Trophoblast cell (in vitro differentiated cells and primary cell): ENCODE measurements around the gene LRRC7.

Experiments used
- DNase-seq, 2 donors: peaks; one replicate each; pipeline ENCODE4 v3.0.0-alpha.2; 2016
- H2AFZ ChIP-seq: 2 replicates; pipeline ENCODE4 v1.6.1; 2013; ENCODE audit warnings: low read length, moderate library complexity, mild to moderate bottlenecking; ENCODE audit not compliant: insufficient read depth, poor library complexity
- H2AK5ac ChIP-seq: 2 replicates; pipeline ENCODE4 v1.6.1; 2013; ENCODE audit warnings: mild to moderate bottlenecking, low read length
- H2BK120ac ChIP-seq: 2 replicates; pipeline ENCODE4 v1.6.1; 2013; ENCODE audit warnings: low read length, mild to moderate bottlenecking, moderate library complexity; ENCODE audit not compliant: insufficient read depth, poor library complexity
- H2BK12ac ChIP-seq: 2 replicates; pipeline ENCODE4 v1.6.1; 2013; ENCODE audit warnings: mild to moderate bottlenecking, low read length, moderate library complexity
- H2BK5ac ChIP-seq: 2 replicates; pipeline ENCODE4 v1.6.1; 2013; ENCODE audit warnings: low read length, low read depth, moderate library complexity, mild to moderate bottlenecking; ENCODE audit not compliant: poor library complexity
- H3K14ac ChIP-seq: 2 replicates; pipeline ENCODE4 v1.6.1; 2013; ENCODE audit warnings: mild to moderate bottlenecking, low read length
- H3K18ac ChIP-seq: 2 replicates; pipeline ENCODE4 v1.6.1; 2013; ENCODE audit warnings: mild to moderate bottlenecking, low read length
- H3K23ac ChIP-seq: 2 replicates; pipeline ENCODE4 v1.6.1; 2013; ENCODE audit warnings: low read length
- H3K27ac ChIP-seq: 2 replicates; pipeline ENCODE4 v1.5.1; 2013; ENCODE audit warnings: low read depth, mild to moderate bottlenecking, inconsistent platforms, low read length, moderate library complexity
- H3K27me3 ChIP-seq: 2 replicates; pipeline ENCODE4 v1.6.1; 2013; ENCODE audit warnings: inconsistent platforms, mild to moderate bottlenecking, low read length, moderate library complexity; ENCODE audit not compliant: insufficient read depth
- H3K36me3 ChIP-seq, 2 experiments: 1 replicate in 1 of 2; 2 replicates in 1 of 2; pipeline ENCODE4 v1.6.1; 2013; ENCODE audit warnings: low read length in 2 of 2, mild to moderate bottlenecking in 2 of 2, moderate library complexity in 1 of 2; ENCODE audit not compliant: insufficient read depth in 2 of 2, control insufficient read depth in 1 of 2
- H3K4ac ChIP-seq: 2 replicates; pipeline ENCODE4 v1.6.1; 2013; ENCODE audit warnings: low read depth, mild to moderate bottlenecking, low read length, moderate library complexity
- H3K4me1 ChIP-seq, 2 experiments: 1 replicate in 1 of 2; 2 replicates in 1 of 2; pipeline ENCODE4 v1.6.1; 2013; ENCODE audit warnings: low read length in 2 of 2, mild to moderate bottlenecking in 2 of 2, moderate library complexity in 1 of 2; ENCODE audit not compliant: insufficient read depth in 2 of 2, control insufficient read depth in 1 of 2
- H3K4me2 ChIP-seq: 2 replicates; pipeline ENCODE4 v1.6.1; 2013; ENCODE audit warnings: inconsistent platforms, mild to moderate bottlenecking, low read length, moderate library complexity
- H3K4me3 ChIP-seq: 2 replicates; pipeline ENCODE4 v1.5.1; 2013; ENCODE audit warnings: mild to moderate bottlenecking, low read depth, low read length, inconsistent platforms
- H3K79me1 ChIP-seq: one replicate; pipeline ENCODE4 v1.6.1; 2013; ENCODE audit warnings: low read length
- H3K79me2 ChIP-seq: 2 replicates; pipeline ENCODE4 v1.6.1; 2013; ENCODE audit warnings: low read length, mild to moderate bottlenecking; ENCODE audit not compliant: control insufficient read depth, insufficient read depth, poor library complexity
- H3K9ac ChIP-seq: 2 replicates; pipeline ENCODE4 v1.6.1; 2013; ENCODE audit warnings: mild to moderate bottlenecking, low read length
- H3K9me3 ChIP-seq: 2 replicates; pipeline ENCODE4 v1.6.1; 2013; ENCODE audit warnings: low read depth, mild to moderate bottlenecking, control low read depth, inconsistent platforms, low read length; ENCODE audit not compliant: insufficient read depth
- H4K12ac ChIP-seq: 2 replicates; pipeline ENCODE4 v1.6.1; 2013; ENCODE audit warnings: low read depth, mild to moderate bottlenecking, low read length, moderate library complexity
- H4K8ac ChIP-seq: 2 replicates; pipeline ENCODE4 v1.6.1; 2013; ENCODE audit warnings: low read depth, mild to moderate bottlenecking, low read length, moderate library complexity
- H4K91ac ChIP-seq: one replicate; pipeline ENCODE4 v1.6.1; 2013; ENCODE audit warnings: low read depth, mild to moderate bottlenecking, low read length, moderate library complexity
- WGBS: extraction: QIAGEN DNeasy Blood & Tissue Kit; methylation state at CpG from one replicate; pipeline ENCODE4 v1.1.7; 2013; ENCODE audit warnings: missing lambda C conversion rate; ENCODE audit not compliant: insufficient read length, insufficient coverage; ENCODE audit errors: extremely low coverage; 5-methylcytosine and 5-hydroxymethylcytosine counted together

The LRRC7 gene

DNA sequence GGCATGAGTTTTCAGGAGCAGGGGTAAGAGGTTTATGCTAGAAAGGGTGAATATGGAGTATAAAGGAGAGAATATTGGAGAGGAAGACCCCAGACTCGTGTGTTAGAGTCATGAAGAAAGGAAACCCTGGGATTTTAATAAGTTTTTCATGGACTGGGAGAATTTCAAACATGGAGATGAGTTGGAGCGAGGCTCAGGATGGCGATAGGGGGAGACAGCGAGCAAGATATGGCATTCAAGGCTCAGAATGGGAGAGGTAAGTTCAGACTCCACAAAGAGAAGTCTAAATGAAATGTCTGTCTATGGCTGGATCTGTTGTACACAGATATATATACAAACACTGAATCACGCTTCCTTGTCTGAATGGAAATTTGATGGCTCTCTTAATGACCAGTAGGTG, 545.1 kb downstream of the LRRC7 start:
- no peak overlapping the region for H2AFZ ChIP-seq
- H3K9me3 ChIP-seq = no peaks in the 10 kb centered on the region
- no peak overlapping the region for H3K18ac ChIP-seq
- H3K4ac ChIP-seq = no peak overlapping the region
- H3K36me3 ChIP-seq = no peaks in the 10 kb centered on the region
- H3K27me3 ChIP-seq = no peaks in the 10 kb centered on the region
- no peak overlapping the region for H2BK5ac ChIP-seq
- no peak overlapping the region for H2AK5ac ChIP-seq
- H3K14ac ChIP-seq = no peak overlapping the region
- no peak overlapping the region for H4K8ac ChIP-seq
- no peak overlapping the region for H3K27ac ChIP-seq
- no peak overlapping the region for H3K4me3 ChIP-seq
- H4K12ac ChIP-seq = no peak overlapping the region
- H4K91ac ChIP-seq = no peak overlapping the region
- no peak overlapping the region for H3K23ac ChIP-seq
- H3K9ac ChIP-seq = no peak overlapping the region
- no peaks in the 10 kb centered on the region for H3K4me1 ChIP-seq
- no CpG with 5 or more reads among the region's 5 CpGs for WGBS
- no peak for DNase-seq
- H3K4me2 ChIP-seq = no peak overlapping the region
- H2BK120ac ChIP-seq = no peak overlapping the region
- H3K79me1 ChIP-seq = no peaks in the 10 kb centered on the region
- H3K79me2 ChIP-seq = no peaks in the 10 kb centered on the region
- H2BK12ac ChIP-seq = no peak overlapping the region

DNA sequence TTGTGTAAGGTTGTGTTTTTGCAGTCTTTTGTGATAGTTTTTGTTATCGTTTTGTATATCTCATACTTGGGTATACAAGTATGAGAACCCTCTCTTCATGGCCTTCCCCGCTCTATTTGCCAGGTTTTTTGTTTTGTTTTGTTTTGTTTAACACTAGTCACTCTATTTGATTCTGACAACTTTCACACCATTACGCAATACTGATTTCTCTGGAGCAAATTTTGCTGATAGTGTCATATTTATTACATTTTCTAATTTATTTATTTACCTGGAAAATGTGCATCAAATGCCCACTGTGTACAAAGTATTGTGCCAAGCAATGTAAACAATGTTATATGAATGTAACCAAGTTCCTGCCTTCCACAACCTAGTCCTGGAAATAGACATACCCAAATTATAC, 547.6 kb downstream of the LRRC7 start:
- H4K8ac ChIP-seq = no peak overlapping the region

DNA sequence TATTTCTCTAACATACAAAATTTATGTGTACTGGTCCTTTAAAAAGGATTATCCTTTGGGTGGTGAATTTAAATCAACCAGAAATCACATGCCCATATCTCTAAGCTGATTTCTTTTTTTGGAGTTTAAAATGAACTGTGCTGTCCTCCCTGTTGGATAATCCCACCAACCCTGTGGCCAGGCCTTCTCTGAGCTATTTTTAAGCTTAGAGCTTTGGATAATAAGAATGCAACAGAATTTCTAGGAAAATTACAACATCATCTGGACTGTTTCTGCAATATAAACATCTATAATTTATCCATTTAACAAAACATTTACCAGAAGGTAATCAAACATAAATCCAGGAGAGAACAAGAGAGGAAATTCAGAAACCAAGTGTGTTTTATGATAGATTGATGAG, 549.3 kb downstream of the LRRC7 start:
- H3K79me1 ChIP-seq = no peaks in the 10 kb centered on the region
- no peaks in the 10 kb centered on the region for H3K9me3 ChIP-seq
- H3K4me1 ChIP-seq = no peaks in the 10 kb centered on the region
- H3K18ac ChIP-seq = no peak overlapping the region
- no peak overlapping the region for H2BK12ac ChIP-seq
- no peak overlapping the region for H3K23ac ChIP-seq
- no peak overlapping the region for H3K14ac ChIP-seq
- no peaks in the 10 kb centered on the region for H3K36me3 ChIP-seq
- no peak for DNase-seq
- H2BK5ac ChIP-seq = no peak overlapping the region
- H2BK120ac ChIP-seq = no peak overlapping the region
- H3K27me3 ChIP-seq = no peaks in the 10 kb centered on the region
- no peak overlapping the region for H2AK5ac ChIP-seq
- H3K27ac ChIP-seq = no peak overlapping the region
- no peak overlapping the region for H3K9ac ChIP-seq
- H3K4me2 ChIP-seq = no peak overlapping the region
- no peak overlapping the region for H2AFZ ChIP-seq
- no peaks in the 10 kb centered on the region for H3K79me2 ChIP-seq
- H3K4ac ChIP-seq = no peak overlapping the region
- no peak overlapping the region for H4K8ac ChIP-seq
- no peak overlapping the region for H4K12ac ChIP-seq
- H3K4me3 ChIP-seq = no peak overlapping the region
- H4K91ac ChIP-seq = no peak overlapping the region

More for the DNA sequence above, 547.6 kb downstream of the LRRC7 start:
- no peak overlapping the region for H4K12ac ChIP-seq
- no peak overlapping the region for H3K4me2 ChIP-seq
- no peak overlapping the region for H3K23ac ChIP-seq
- DNase-seq = no peak
- H4K91ac ChIP-seq = no peak overlapping the region
- no peak overlapping the region for H3K27ac ChIP-seq
- no peak overlapping the region for H3K4me3 ChIP-seq
- no peak overlapping the region for H2BK120ac ChIP-seq
- no peaks in the 10 kb centered on the region for H3K36me3 ChIP-seq
- H3K79me1 ChIP-seq = no peaks in the 10 kb centered on the region
- no peak overlapping the region for H3K4ac ChIP-seq
- no peak overlapping the region for H2AFZ ChIP-seq
- no peak overlapping the region for H3K14ac ChIP-seq
- no peak overlapping the region for H3K9ac ChIP-seq
- H2BK5ac ChIP-seq = no peak overlapping the region
- H2AK5ac ChIP-seq = no peak overlapping the region
- no peaks in the 10 kb centered on the region for H3K79me2 ChIP-seq
- no peaks in the 10 kb centered on the region for H3K9me3 ChIP-seq
- H3K18ac ChIP-seq = no peak overlapping the region
- no CpG with 5 or more reads among the region's 3 CpGs for WGBS
- no peaks in the 10 kb centered on the region for H3K27me3 ChIP-seq
- no peak overlapping the region for H2BK12ac ChIP-seq
- no peaks in the 10 kb centered on the region for H3K4me1 ChIP-seq

DNA sequence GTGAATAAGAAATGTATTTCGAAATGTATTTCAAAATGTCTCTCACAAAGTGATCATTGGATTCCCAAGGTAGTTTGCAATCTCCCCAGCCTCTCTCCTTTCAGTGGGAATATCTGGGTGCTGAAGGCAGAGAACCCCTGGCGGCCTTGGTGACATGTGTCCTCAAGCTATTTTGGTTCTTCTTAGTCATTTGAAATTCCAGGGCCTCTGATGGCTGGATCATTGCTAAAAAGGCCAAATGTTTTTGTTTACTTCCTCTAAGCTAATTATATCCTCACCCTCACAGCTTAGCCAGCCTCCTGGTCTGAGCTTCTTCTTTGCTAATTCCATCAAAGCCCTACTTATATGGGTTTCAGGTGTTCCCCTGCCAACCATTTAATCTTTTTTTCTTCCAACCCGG, 566.4 kb downstream of the LRRC7 start:
- H4K91ac ChIP-seq = no peak overlapping the region
- no peak overlapping the region for H2AK5ac ChIP-seq
- no peaks in the 10 kb centered on the region for H3K4me1 ChIP-seq

DNA sequence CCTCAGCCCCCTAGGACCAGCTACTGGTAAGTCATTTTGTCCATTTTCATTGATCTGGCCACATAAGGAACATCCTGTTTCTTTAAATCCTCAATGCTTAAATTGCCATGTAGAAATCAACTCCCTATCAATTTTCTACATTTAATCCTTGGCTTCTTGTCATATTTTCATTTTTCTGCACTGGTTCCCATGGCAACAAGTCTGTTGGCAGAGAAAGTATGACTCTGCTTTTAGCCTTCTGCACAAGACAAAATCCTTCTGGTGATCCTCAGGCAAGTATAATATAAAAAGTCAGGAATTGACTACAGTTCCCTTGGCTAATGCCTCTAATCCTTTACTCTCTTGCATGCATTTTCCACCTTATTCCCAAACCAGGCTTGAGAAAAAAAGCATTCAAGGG, 572.6 kb downstream of the LRRC7 start:
- no peak overlapping the region for H3K14ac ChIP-seq

More for the DNA sequence above, 566.4 kb downstream of the LRRC7 start:
- no peaks in the 10 kb centered on the region for H3K36me3 ChIP-seq
- H2BK120ac ChIP-seq = no peak overlapping the region
- no peak overlapping the region for H3K4ac ChIP-seq
- H4K8ac ChIP-seq = no peak overlapping the region
- DNase-seq = no peak
- H2BK5ac ChIP-seq = no peak overlapping the region
- no peaks in the 10 kb centered on the region for H3K9me3 ChIP-seq
- no peaks in the 10 kb centered on the region for H3K79me1 ChIP-seq
- no peak overlapping the region for H3K4me3 ChIP-seq
- H3K4me2 ChIP-seq = no peak overlapping the region
- no CpG with 5 or more reads among the region's 3 CpGs for WGBS
- H3K27me3 ChIP-seq = no peaks in the 10 kb centered on the region
- H3K79me2 ChIP-seq = no peaks in the 10 kb centered on the region
- no peak overlapping the region for H4K12ac ChIP-seq
- no peak overlapping the region for H3K14ac ChIP-seq
- no peak overlapping the region for H3K9ac ChIP-seq
- no peak overlapping the region for H3K18ac ChIP-seq
- no peak overlapping the region for H3K23ac ChIP-seq
- no peak overlapping the region for H2BK12ac ChIP-seq
- no peak overlapping the region for H3K27ac ChIP-seq
- no peak overlapping the region for H2AFZ ChIP-seq

More for the DNA sequence above, 572.6 kb downstream of the LRRC7 start:
- Histone ChIP-seq H3K4ac (no peak overlapping the region), H2BK12ac (no peak overlapping the region), H3K18ac (no peak overlapping the region), H2AK5ac (no peak overlapping the region), H3K79me1 (no peaks in the 10 kb centered on the region), H3K79me2 (no peaks in the 10 kb centered on the region), H3K4me3 (no peak overlapping the region), H4K91ac (no peak overlapping the region), H3K4me2 (no peak overlapping the region), H4K12ac (no peak overlapping the region), H4K8ac (no peak overlapping the region), H2BK120ac (no peak overlapping the region), H3K27ac (no peak overlapping the region), H3K4me1 (no peaks in the 10 kb centered on the region), H3K27me3 (no peaks in the 10 kb centered on the region), H2BK5ac (no peak overlapping the region), H3K9me3 (no peaks in the 10 kb centered on the region), H3K9ac (no peak overlapping the region), H2AFZ (no peak overlapping the region), H3K36me3 (no peaks in the 10 kb centered on the region), H3K23ac (no peak overlapping the region)
- DNase-seq = no peak
